ENCODE results near the gene EBF4. TPM values are rescaled to one million over a fixed set of nuclear protein-coding genes. Genes with fewer than 3 reads are reported as not detected.

The EBF4 gene
- total RNA-seq, 4 donors from 2014 or later = 24.2 to 55.8 (median 42.4) TPM

GRCh38 chr20:2759603-2760296 lies 67.2 kb downstream of the EBF4 start:
- Histone ChIP-seq H3K4me1 (peaks cover 7 to 22% of the 10 kb centered on the region in 2 donors), H3K27me3 (no peaks in the 10 kb centered on the region), H3K36me3 (no peaks in the 10 kb centered on the region), H3K4me3 (replicated peaks in 1 of 3) (no peak overlapping the region), H3K27ac (no peak overlapping the region), H3K9me3 (no peaks in the 10 kb centered on the region)
- 58 to 69% methylated on average over 11 to 19 of the region's 19 CpGs for WGBS, 2 donors
- TF ChIP-seq CTCF (IDR thresholded peaks at IDR 0.05) = no peak
- no peak for TF ChIP-seq POLR2A (IDR thresholded peaks at IDR 0.05)
- no peak for DNase-seq
- intact Hi-C loops (cut with DNase I) = loop anchor here (10.0 kb wide), 1 partner anchor 85 kb away; the partner anchor contains the start of genes PCED1A and VPS16

- Histone ChIP-seq H3K4me3 (replicated peaks in 1 of 3) (no peak overlapping the region), H3K27me3 (no peaks in the 10 kb centered on the region), H3K9me3 (no peaks in the 10 kb centered on the region), H3K4me1 (peaks cover under 1 to 15% of the 10 kb centered on the region in 2 donors), H3K27ac (no peak overlapping the region), H3K36me3 (no peaks in the 10 kb centered on the region)
- intact Hi-C loops (cut with DNase I) = no loop called here
- WGBS, 2 donors = 92 to 94% methylated on average over 5 to 6 of the region's 7 CpGs
- no peak for TF ChIP-seq POLR2A (IDR thresholded peaks at IDR 0.05)
- TF ChIP-seq CTCF (IDR thresholded peaks at IDR 0.05) = no peak
- no peak for DNase-seq
These were observed 67.8 kb downstream of the EBF4 start for GRCh38 chr20:2760297-2760951.

GRCh38 chr20:2760952-2761305 lies 68.3 kb downstream of the EBF4 start:
- Histone ChIP-seq H3K4me3 (replicated peaks in 1 of 3) (no peak overlapping the region), H3K36me3 (no peaks in the 10 kb centered on the region), H3K9me3 (no peaks in the 10 kb centered on the region), H3K27me3 (no peaks in the 10 kb centered on the region), H3K27ac (no peak overlapping the region), H3K4me1 (peaks cover 0 to 11% of the 10 kb centered on the region in 2 donors)
- 100% methylated on average over 2 of the region's 2 CpGs for WGBS, 2 donors
- no peak for DNase-seq
- intact Hi-C loops (cut with DNase I) = no loop called here
- TF ChIP-seq POLR2A (IDR thresholded peaks at IDR 0.05) (no peak), CTCF (IDR thresholded peaks at IDR 0.05) (no peak)

GRCh38 chr20:2761885-2762284 lies 69.3 kb downstream of the EBF4 start:
- Histone ChIP-seq H3K9me3 (no peaks in the 10 kb centered on the region), H3K4me1 (peaks cover 0 to 11% of the 10 kb centered on the region in 2 donors), H3K27me3 (no peaks in the 10 kb centered on the region), H3K36me3 (no peaks in the 10 kb centered on the region), H3K4me3 (replicated peaks in 1 of 3) (no peak overlapping the region), H3K27ac (no peak overlapping the region)
- TF ChIP-seq CTCF (IDR thresholded peaks at IDR 0.05) = no peak
- no peak for TF ChIP-seq POLR2A (IDR thresholded peaks at IDR 0.05)
- no peak for DNase-seq
- 93 to 94% methylated on average over 4 of the region's 4 CpGs for WGBS, 2 donors
- intact Hi-C loops (cut with DNase I) = no loop called here

GRCh38 chr20:2762578-2763131 lies 70.1 kb downstream of the EBF4 start:
- DNase-seq = no peak
- H3K4me3 ChIP-seq (replicated peaks in 1 of 3) = no peak overlapping the region
- TF ChIP-seq POLR2A (IDR thresholded peaks at IDR 0.05) (no peak), CTCF (IDR thresholded peaks at IDR 0.05) (no peak)
- peaks cover 1 to 15% of the 10 kb centered on the region in 2 donors for H3K4me1 ChIP-seq
- intact Hi-C loops (cut with DNase I) = no loop called here
- H3K36me3 ChIP-seq = no peaks in the 10 kb centered on the region
- WGBS, 2 donors = 67 to 68% methylated on average over 2 of the region's 2 CpGs
- H3K27me3 ChIP-seq = no peaks in the 10 kb centered on the region
- no peak overlapping the region for H3K27ac ChIP-seq
- H3K9me3 ChIP-seq = no peaks in the 10 kb centered on the region
